ENCODE data around the gene SP140. TPM values are rescaled to one million over a fixed set of nuclear protein-coding genes. Genes with fewer than 3 reads are reported as not detected.

SP140 gene
- total RNA-seq, result not detected in 2 replicates

DNA sequence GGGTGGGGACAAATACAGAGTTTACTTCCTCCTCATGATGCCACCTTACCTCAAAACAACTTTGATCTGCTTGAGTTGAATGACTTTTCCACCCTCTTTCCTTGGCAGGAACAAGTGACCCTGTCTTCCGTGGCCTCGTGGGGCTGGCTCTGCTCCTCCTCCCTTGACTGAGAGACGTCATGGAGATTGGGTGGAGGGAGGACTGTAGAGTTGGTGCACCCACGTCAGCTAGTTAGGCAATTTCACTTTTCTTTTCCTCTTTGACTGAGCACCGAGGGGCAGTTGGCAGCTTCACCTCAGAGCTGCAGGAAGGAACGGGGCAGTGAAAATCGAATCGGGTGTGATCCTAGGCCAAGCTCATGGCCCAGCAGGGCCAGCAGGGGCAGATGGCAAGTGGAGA, at the start of gene SP140:
Gene SP140 (plus strand): TSS at position 251 of the 400 bp plus-strand sequence. CDS start 109 bp downstream, at position 360.

DNA sequence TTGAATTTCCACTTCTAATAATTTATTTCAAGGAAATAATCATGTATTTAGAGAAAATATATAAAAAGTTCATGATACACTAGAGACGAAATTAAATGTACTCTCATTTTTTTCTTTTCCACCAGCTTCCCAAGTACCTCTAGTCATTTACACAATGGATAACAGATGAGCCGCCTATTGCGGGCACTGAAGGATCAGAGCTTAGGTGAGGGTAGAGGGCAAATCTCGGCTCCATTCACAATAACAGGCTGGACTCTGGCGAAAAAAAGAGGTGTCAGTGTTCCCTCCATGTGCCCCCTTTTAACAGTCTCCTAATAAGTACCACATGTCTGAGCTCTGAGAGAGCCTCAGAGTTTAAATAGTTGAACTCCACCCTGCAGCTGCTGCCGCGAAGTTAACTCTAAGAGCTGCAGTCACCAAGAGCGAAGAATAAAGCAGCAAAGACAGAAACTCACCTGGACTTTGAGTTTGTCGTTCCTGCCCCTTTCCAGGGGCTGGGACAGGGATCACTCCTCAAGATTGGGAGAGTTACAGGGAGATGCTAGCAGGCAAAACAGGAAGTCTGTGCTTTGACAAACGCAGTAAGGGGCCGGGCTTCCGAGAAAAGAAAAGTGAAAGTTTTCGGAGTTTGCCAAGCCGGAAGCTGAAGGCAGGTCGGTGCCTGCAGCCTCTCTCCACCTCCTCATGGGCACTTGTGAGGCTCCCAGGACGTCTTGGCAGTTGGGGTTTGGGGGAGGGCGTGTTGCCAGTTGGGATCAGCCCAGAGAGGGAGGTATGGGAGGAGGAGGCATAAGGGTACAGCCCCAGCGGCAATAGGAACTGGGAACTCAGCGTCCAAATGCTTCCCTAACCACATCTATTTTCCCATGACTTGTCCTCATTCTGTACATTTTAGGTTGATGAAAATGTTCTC, 5.9 kb upstream of the SP140 start, which contains the start of gene SP110:
Gene SP110 (minus strand): TSS at position 566 of the 913 bp plus-strand sequence. CDS start 3,057 bp downstream, outside the sequence.

DNA sequence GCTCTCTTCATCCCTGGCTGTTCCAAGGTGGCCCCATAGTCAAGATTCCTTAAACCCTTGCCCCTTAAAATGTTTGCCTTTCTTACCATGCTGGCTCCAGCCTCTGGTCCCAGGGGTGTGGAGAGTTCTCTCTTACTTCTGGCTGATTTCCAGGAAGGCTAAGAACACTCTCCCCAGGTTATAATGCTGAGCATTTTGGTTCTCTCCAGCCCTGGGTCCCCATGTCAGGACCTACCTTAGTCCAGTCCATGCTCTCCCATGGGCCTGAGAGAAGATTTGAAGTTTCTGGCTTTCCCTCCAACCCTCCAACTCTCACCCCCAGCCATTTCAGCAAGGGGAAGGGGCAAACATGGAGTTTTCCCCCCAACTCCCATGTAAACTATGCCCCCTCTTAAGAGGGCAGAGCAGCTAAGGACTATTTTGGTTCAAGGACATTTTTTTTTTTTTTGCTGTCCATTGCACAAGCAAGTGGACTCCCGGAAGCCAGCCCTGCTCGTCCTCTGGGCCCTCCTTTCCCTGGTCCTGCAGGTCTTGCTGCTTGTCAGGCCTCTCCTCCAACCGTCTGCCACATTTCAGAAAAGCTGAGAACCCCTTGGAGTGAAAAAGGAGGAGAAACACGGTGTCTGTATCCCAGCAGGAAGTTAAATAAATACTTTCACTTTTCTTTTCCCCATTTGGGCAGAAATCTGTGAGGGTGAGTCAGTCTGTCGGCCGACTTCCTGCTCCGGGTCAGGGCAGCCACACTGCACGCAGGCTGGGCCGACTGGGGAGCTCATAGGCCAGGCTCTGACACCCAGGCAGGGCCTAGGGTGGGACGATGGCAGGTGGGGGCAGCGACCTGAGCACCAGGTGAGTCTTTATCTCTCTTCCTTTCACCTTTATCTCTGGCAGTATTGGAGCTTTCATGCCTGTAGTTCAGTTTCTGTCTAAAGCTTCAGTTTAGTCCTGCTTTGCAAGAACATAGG, 101.2 kb downstream of the SP140 start, which contains the start of gene SP140L:
Gene SP140L (plus strand): TSS at position 741 of the 965 bp plus-strand sequence. CDS start 77 bp downstream, at position 818.

Other genes with a start within 250 kb of the SP140 start
- gene SLC16A14, start 156.8 kb upstream of the SP140 start, total RNA-seq, result 0.06 TPM in 1 of 2 replicates, not detected in the other
- gene SP110, start 5.8 kb upstream of the SP140 start, total RNA-seq, result 7.7 and 15.4 TPM in 2 replicates
- 5.8 and 7.1 TPM in 2 replicates for gene SP140L, start 101.5 kb downstream of the SP140 start, total RNA-seq
- 78.8 and 88.2 TPM in 2 replicates for gene SP100, start 190.5 kb downstream of the SP140 start, total RNA-seq

Data from cardiac ventricle fibroblast (primary cell).